Effector memory CD8-positive, alpha-beta T cell (primary cell): Measurements from ENCODE around the gene PPM1F.
"Not testable (repeated sequence)": the region's sequence is repeated elsewhere in the genome, so short reads cannot be mapped to it uniquely, and the experiment has no call there.

Source experiments
- ATAC-seq: fragments of 150-1000 bp; cut with Tn5 transposase; replicated peaks from 2 replicates; pipeline ENCODE4 v1.10.0; 2021; ENCODE audit warnings: mild to moderate bottlenecking, moderate library complexity
- DNase-seq, 3 experiments: peaks; one replicate each; pipeline ENCODE4 v3.0.0; 2021
- H3K27ac Mint-ChIP-seq, 2 donors: one replicate each; pipeline ENCODE4 v1.8.0; 2022; ENCODE audit warnings: mild to moderate bottlenecking in 2 of 2, mixed read lengths in 2 of 2, moderate library complexity in 2 of 2
- H3K27me3 Mint-ChIP-seq, 2 donors: one replicate each; pipeline ENCODE4 v1.8.0; 2022; ENCODE audit warnings: mixed read lengths in 2 of 2
- H3K36me3 Mint-ChIP-seq: one replicate; pipeline ENCODE4 v1.8.0; 2022; ENCODE audit warnings: mild to moderate bottlenecking, moderate library complexity, mixed read lengths; ENCODE audit not compliant: insufficient read depth
- H3K4me1 Mint-ChIP-seq, 2 donors: one replicate each; pipeline ENCODE4 v1.8.0; 2022; ENCODE audit warnings: low read depth in 2 of 2, mixed read lengths in 2 of 2
- H3K4me3 Mint-ChIP-seq, 2 donors: one replicate each; pipeline ENCODE4 v1.8.0; 2022; ENCODE audit warnings: mild to moderate bottlenecking in 2 of 2, mixed read lengths in 2 of 2, moderate library complexity in 2 of 2
- H3K9me3 Mint-ChIP-seq, 2 donors: one replicate each; pipeline ENCODE4 v1.8.0; 2022; ENCODE audit warnings: mixed read lengths in 2 of 2

Gene PPM1F

DNA sequence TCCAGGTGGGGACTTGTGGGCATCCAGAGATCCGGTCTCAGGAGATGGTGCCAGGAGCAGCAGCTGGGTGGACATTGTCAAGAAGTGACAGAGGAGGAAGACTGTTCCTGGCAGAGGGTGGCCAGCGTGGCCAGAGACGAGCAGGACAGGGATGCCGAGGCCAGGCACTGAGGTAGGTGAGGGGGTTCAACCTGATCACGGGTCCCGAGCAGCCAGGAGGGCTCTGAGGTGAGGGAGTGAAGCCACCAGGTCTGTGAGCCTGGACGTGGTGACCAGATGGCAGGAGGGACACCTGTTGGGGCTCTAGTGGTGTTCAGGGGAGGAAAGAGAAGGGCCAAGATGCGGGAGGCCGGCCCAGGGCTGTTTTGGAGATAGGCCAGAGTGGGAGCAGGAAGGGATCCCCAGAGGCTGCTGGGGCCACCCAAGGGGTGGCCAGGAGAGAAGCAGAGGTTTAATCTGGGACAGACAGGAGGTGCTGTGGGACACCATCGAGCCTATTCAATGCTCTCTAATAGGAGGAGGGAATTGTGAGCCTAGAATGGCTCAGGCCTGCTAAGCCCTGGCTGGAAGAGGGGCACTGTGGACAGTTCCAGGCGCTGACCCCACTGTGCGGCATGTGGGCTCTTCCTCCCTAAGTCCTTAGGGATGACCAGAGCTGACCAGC, 6.3 kb downstream of the PPM1F start:
- H3K27me3 Mint-ChIP-seq, result no peaks in the 10 kb centered on the region
- no peak overlapping the region for H3K4me3 Mint-ChIP-seq
- peaks cover 10 to 21% of the 10 kb centered on the region in 2 donors for H3K4me1 Mint-ChIP-seq
- peaks cover 6% of the 10 kb centered on the region for H3K36me3 Mint-ChIP-seq
- peak overlapping the region; percentile 70 to 74 for H3K27ac Mint-ChIP-seq
- ATAC-seq (no peak), DNase-seq (no peak)
- no peaks in the 10 kb centered on the region for H3K9me3 Mint-ChIP-seq

DNA sequence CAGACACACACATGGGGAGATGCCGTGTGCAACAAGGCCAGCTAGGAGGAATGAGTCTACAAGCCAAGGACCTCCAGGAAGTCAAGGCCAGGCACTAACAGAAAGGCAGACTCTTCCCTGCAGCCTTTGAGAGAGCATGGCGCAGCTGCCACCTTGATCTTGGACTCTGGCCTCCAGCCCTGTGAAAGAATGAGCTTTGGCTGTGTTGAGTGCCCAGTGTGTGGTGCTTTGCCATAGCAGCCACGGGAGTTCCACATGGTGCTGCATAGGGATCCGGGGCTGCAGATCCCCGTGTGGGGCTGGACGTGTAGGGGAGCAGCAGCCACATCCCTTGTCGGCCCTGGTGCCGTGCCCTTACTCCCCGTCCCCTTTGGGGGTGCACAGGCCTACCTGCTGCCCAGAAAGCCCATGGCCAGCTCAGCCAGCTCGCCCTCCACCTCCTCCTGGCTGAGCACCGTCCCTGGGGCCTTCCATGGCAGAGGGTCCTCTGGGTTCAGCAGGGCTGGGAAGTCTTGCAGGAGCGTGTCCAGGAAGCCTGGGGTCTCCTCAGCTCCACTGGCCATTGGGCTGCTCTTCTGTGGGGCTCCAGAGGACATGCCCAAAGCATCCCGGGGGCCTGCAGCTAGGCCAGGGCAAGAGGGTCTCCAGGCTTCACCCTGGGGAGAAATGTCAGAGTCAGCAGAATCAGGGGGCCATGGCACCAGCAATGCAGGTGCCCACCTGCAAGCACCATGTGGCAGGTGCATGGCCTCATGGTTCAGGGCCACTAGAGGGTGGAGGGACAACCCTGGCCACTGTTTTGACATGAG, 7.0 kb downstream of the PPM1F start:
- peaks cover 6% of the 10 kb centered on the region for H3K36me3 Mint-ChIP-seq
- no peak for ATAC-seq
- peak overlapping the region; percentile 70 to 74 for H3K27ac Mint-ChIP-seq
- no peak overlapping the region for H3K4me3 Mint-ChIP-seq
- peaks cover 14 to 20% of the 10 kb centered on the region in 2 donors for H3K4me1 Mint-ChIP-seq
- H3K9me3 Mint-ChIP-seq, result no peaks in the 10 kb centered on the region
- H3K27me3 Mint-ChIP-seq, result no peaks in the 10 kb centered on the region
- DNase-seq, result no peak

DNA sequence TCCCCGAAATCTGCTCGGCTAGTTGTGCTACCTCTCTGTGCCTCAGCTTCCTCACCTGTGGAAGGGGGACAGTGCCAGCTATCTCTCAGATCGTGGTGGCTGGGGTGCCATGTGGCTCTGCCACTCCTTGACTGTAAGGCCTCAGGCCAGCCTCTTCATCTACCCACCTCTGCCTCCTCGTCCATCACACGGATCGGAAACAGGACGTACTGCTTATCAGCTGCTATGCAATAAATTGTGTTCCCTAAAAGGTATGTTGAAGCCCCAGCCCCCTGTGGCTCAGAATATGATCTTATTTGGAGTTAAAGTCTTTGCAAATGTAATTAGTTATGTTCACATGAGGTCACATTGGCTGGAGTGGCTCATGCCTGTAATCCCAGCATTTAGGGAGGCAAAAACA, 7.8 kb downstream of the PPM1F start:
- no peak overlapping the region for H3K4me3 Mint-ChIP-seq
- H3K9me3 Mint-ChIP-seq, result no peaks in the 10 kb centered on the region
- ATAC-seq, result no peak
- peaks cover 16 to 17% of the 10 kb centered on the region in 2 donors for H3K4me1 Mint-ChIP-seq
- no peaks in the 10 kb centered on the region for H3K27me3 Mint-ChIP-seq
- H3K27ac Mint-ChIP-seq, result no peak overlapping the region
- no peak for DNase-seq
- peaks cover 6% of the 10 kb centered on the region for H3K36me3 Mint-ChIP-seq

DNA sequence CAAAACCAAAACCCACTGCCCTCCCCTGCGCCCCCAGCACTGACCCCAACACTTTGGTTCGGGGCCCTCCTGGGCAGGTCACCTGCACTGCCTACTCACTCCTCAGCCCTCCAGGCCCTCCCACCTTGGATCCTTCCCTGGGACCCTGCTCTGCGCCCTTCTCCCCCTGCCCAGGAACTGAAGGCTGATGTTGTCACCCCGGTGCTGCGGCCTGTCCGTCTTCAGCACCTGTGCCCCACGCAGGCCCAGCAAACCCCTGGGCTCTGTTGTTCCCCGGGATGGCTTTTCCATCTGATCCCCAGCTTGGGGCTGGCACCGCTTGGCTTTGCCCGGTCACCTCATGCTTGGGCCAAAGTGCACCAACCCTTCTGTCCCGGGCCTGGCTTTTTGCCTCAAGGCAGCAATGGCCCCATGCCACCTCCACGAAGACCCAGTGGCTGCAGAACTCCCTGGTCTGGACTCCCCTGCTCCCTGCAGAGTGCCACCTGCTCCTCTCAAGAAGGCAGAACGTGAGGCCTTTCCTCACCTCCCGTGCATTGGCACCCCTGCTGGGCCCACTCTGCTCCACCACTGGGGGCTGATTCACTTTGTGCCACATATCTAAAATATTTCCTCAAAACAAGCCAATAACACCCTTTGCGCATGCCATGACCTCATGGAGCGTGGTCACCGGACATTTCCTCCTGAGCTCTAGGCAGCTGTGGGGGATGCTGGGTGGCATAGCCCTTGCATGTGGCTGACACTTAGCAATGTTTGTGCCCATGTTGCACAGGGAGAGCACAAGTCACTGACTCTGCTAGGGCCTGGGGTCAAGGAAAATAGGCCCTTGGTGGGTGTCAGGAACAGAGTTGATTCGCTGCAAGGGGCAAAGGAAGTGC, 8.8 kb downstream of the PPM1F start:
- H3K36me3 Mint-ChIP-seq, result peaks cover 6% of the 10 kb centered on the region
- H3K27ac Mint-ChIP-seq, result peak overlapping the region in 1 of 2 donors; percentile 32
- no peaks in the 10 kb centered on the region for H3K27me3 Mint-ChIP-seq
- H3K4me1 Mint-ChIP-seq, result peaks cover 14 to 19% of the 10 kb centered on the region in 2 donors
- H3K9me3 Mint-ChIP-seq, result no peaks in the 10 kb centered on the region
- no peak overlapping the region for H3K4me3 Mint-ChIP-seq
- DNase-seq (no peak), ATAC-seq (no peak)

DNA sequence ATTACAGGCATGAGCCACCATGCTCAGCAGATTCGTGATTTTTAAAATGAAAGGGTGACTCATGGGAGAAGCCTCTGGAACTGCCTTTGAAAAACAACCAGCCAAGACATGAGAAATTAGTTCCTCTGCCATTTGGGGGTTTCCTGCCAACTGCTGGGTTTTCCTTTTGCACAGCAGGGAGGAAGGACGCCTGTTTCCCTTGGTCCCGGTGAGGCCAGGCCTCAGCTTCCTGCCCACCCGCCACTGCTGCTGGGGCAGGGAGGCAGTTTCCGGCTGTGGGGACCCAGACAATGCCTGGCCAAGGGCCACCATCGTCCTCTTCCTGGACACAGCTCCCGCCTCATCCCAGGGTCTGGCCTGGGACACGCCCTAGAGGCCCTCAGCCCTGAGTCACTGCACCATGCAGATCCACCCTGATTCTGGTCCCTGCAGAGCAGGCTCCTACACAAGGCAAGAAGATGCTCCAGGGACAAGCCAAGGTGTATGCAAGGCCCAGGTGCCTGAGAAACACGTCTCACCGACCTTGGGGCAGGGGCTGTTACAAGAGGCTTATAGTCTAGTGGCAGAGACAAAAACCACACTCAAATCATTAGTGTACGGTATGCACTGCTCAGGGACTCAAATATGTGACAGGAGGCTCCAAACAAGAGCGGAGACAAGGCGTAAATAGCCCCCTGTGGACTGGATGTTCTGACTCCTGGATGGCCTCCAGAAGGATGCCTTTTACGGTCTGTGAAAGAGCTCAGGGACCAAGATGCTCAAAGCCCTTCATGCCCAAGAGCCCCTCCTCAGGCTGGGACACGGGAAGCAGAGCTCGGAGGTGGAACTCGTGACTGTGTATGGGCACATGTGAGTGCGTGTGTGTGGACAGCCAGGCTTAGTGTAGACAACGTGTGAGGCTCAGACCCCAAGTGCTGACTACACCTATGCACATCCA, 10.0 kb downstream of the PPM1F start:
- Mint-ChIP-seq H3K4me3 (no peak overlapping the region), H3K27ac (peak overlapping the region in 1 of 2 donors; percentile 65)
- DNase-seq, result no peak

DNA sequence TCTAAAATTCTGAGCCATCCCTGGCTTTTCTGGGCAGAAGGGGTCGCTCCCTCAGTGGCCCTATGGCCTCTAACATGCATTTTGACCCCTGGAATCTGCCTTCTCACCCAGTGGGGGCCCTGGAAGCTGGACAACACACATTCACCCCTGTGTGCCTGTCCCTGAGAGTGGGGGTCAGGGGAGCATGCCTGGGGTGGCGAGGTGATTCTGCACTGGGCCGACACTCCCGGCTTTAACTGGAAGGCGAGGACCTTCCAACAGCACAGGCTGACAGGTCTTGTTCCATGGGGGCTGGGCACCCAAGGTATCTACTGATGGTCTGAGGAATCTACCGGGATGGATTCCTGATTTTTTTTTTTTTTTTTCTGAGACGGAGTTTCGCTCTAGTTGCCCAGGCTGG, 10.7 kb downstream of the PPM1F start:
- Mint-ChIP-seq H3K4me1 (peaks cover 21 to 29% of the 10 kb centered on the region in 2 donors), H3K4me3 (no peak overlapping the region), H3K9me3 (no peaks in the 10 kb centered on the region), H3K27me3 (no peaks in the 10 kb centered on the region), H3K27ac (peak overlapping the region; percentile 61 to 65), H3K36me3 (peaks cover 12% of the 10 kb centered on the region)
- DNase-seq, result no peak
- no peak for ATAC-seq

More for the DNA sequence above, 10.0 kb downstream of the PPM1F start:
- H3K36me3 Mint-ChIP-seq, result peaks cover 10% of the 10 kb centered on the region
- no peaks in the 10 kb centered on the region for H3K27me3 Mint-ChIP-seq
- peaks cover 20 to 26% of the 10 kb centered on the region in 2 donors for H3K4me1 Mint-ChIP-seq
- no peaks in the 10 kb centered on the region for H3K9me3 Mint-ChIP-seq
- ATAC-seq, result no peak

DNA sequence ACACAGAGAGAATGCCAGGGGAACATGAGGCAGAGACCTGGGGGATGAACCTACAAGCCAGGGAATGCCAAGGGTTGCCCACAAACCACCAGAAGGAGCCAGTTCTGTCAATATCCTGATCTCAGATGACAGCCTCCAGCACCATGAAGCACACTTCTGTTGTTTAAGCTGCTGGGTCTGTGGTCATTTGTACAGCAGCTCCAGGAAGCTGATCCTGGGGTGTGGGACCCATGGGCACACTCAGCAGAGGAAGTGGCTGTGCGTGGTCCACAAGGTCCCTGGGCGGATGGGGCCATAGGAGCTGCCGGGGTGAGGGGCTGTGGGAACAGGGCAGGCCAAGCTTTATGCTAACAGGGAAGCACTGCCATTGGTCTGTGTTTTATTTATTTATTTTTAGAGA, 12.1 kb downstream of the PPM1F start:
- no peak overlapping the region for H3K4me3 Mint-ChIP-seq
- H3K4me1 Mint-ChIP-seq, result peaks cover 21 to 34% of the 10 kb centered on the region in 2 donors
- H3K27ac Mint-ChIP-seq, result peak overlapping the region; percentile 51 to 62
- no peaks in the 10 kb centered on the region for H3K27me3 Mint-ChIP-seq
- DNase-seq, result no peak
- peaks cover 12% of the 10 kb centered on the region for H3K36me3 Mint-ChIP-seq
- no peak for ATAC-seq
- H3K9me3 Mint-ChIP-seq, result no peaks in the 10 kb centered on the region

DNA sequence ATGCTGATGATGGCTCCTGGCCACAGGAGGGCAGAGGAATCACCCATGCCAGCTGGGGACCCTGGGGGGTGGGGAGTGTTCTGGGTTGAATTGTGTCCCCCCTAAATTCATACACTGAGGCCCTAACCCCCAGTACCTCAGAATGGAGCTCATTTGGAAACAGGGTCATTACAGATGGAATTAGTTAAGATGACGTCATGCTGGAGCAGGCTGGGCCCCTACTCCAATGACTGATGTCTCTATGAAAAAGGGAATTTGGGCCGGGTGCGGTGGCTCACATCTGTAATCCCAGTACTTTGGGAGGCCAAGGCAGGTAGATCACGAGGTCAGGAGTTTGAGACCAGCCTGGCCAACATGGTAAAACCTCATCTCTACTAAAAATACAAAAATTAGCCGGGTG, 12.7 kb downstream of the PPM1F start:
- peaks cover 21 to 34% of the 10 kb centered on the region in 2 donors for H3K4me1 Mint-ChIP-seq
- H3K36me3 Mint-ChIP-seq, H3K9me3 Mint-ChIP-seq, ATAC-seq, H3K27me3 Mint-ChIP-seq, DNase-seq: not testable (repeated sequence)
- H3K4me3 Mint-ChIP-seq, result peak overlapping the region in 1 of 2 donors; percentile 87
- peak overlapping the region; percentile 51 to 62 for H3K27ac Mint-ChIP-seq

DNA sequence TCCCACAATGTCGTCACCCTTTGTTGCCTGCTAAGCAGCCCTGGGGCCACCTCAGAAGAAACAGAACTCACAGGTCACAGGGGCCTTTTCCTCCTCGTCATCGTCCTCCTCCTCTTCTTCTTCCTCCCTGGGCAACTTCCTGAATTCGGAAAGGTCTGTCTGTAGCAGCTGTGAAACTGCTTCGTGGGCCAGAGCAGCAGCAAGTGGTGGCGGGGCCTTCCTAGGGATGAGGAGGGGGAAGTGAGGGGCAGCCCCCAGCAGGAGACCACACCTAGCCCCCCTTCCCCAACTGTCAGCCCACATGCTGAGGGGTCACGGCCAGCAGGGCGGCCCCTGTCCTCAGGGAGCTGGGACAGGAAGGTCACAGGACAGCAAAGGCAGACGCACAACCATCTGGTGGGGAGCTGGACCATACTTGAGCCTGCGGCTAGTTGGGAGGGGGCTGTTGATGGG, 13.2 kb downstream of the PPM1F start:
- H3K9me3 Mint-ChIP-seq, result no peaks in the 10 kb centered on the region
- peak overlapping the region; percentile 86 to 89 for H3K27ac Mint-ChIP-seq
- ATAC-seq, result no peak
- peaks cover 6% of the 10 kb centered on the region for H3K36me3 Mint-ChIP-seq
- peak overlapping the region; percentile 84 to 87 for H3K4me3 Mint-ChIP-seq
- H3K4me1 Mint-ChIP-seq, result peaks cover 21 to 34% of the 10 kb centered on the region in 2 donors
- H3K27me3 Mint-ChIP-seq, result no peaks in the 10 kb centered on the region
- DNase-seq, result no peak

DNA sequence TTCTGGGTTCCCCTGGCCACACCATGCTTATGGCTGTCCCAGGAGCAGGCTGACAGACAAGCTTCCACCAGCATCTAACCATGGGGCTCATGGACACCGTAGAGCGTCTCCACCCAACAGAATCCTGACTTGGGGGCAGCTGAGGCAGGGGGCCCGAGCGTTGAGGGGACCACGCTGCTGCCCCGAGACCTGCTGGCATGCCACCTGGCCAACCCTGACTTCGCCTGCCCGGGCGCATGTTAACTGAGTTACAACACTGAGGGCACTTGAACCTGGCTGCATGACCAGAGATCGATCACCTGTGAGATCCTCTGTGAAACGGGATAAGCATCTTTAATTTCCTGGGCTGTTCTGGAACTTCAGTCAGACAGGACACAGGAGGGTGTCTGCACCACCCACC, 13.7 kb downstream of the PPM1F start:
- ATAC-seq, result no peak
- H3K27ac Mint-ChIP-seq, result peak overlapping the region; percentile 86 to 89
- no peaks in the 10 kb centered on the region for H3K27me3 Mint-ChIP-seq
- H3K4me1 Mint-ChIP-seq, result peaks cover 21 to 34% of the 10 kb centered on the region in 2 donors
- H3K9me3 Mint-ChIP-seq, result no peaks in the 10 kb centered on the region
- peaks cover 8% of the 10 kb centered on the region for H3K36me3 Mint-ChIP-seq
- peak overlapping the region; percentile 84 to 87 for H3K4me3 Mint-ChIP-seq
- DNase-seq, result no peak

DNA sequence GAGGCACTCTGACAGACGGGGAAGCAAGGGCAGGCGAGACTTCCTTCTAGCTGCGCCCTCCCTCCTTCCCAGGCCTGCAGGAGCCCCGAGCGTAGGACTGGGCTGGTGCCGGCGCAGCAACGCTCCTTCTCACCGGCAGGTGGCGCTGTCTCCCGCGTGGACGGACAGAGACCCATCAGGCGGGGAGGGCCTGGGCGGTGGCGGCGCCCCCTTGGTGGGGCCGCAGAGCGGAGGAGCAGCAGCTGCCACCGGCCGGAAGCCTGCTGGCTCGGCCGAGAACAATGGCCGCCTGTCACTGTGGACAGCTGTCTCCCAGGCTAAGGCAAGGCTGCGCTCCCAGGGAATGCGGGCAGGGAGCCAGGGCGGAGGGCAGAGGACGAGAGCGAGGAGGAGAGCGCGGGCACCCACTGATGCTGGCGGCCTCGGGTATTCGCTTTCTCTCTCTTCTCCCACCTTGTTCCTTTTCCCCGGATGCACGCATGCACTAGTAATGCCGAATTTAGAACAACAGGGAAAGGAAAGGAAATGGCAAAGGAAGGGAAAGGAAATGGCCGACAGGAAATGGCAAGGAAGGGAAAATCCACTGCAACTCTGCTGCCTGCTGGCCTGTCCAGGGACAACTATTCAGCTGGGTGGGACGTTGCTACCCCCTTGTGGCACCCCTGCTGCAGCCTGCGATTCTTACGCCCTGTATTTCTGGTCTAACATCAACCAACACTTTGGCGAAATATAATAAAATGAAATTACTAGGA, 14.4 kb downstream of the PPM1F start:
- peaks cover 21 to 34% of the 10 kb centered on the region in 2 donors for H3K4me1 Mint-ChIP-seq
- H3K27me3 Mint-ChIP-seq, result no peaks in the 10 kb centered on the region
- DNase-seq, result peak; percentile 92 to 95 (median 94)
- H3K27ac Mint-ChIP-seq, result peak overlapping the region; percentile 86 to 89
- H3K4me3 Mint-ChIP-seq, result peak overlapping the region; percentile 84 to 87
- ATAC-seq, result peak; percentile 95
- H3K36me3 Mint-ChIP-seq, result peaks cover 8% of the 10 kb centered on the region
- no peaks in the 10 kb centered on the region for H3K9me3 Mint-ChIP-seq

DNA sequence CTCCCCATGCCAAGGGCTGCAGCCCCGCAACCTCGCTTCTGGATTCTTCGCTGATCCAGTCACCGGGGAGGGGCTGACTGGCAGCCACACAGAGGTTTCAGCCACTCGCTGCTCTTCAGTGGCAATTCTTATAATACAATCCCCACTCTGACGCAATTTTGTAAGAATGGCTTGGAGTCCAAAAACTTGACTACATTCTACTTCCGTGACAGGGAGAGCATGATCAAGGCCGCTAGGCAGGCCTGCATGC, 14.9 kb downstream of the PPM1F start:
- Mint-ChIP-seq H3K36me3 (peaks cover 13% of the 10 kb centered on the region), H3K27me3 (no peaks in the 10 kb centered on the region), H3K9me3 (no peaks in the 10 kb centered on the region), H3K27ac (peak overlapping the region; percentile 86 to 89), H3K4me1 (peaks cover 17 to 31% of the 10 kb centered on the region in 2 donors), H3K4me3 (peak overlapping the region; percentile 84 to 87)
- ATAC-seq (no peak), DNase-seq (no peak)
